Measurements from ENCODE around the gene SLC2A13.

DNA sequence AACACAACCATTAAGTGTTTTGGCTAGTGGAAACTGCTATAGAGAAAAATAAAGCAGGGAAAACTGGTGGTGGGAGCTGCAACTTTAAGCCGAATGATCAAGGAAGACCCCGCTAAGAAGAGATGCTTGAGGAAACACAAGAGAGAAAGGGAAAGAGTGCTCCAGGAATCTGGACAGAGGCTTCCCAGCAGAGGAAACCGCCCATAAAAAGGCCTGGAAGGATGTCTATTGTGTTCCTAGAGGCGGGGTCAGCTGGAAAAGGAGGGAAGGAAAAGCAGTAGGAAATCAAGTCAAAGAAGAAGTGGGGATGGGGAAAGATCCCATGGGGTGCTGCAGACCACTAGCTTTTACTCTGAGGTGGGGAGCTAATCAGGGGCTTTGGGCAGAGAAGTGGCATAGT is 12.4 kb downstream of the SLC2A13 start:
- TF ChIP-seq, protein P1, sequence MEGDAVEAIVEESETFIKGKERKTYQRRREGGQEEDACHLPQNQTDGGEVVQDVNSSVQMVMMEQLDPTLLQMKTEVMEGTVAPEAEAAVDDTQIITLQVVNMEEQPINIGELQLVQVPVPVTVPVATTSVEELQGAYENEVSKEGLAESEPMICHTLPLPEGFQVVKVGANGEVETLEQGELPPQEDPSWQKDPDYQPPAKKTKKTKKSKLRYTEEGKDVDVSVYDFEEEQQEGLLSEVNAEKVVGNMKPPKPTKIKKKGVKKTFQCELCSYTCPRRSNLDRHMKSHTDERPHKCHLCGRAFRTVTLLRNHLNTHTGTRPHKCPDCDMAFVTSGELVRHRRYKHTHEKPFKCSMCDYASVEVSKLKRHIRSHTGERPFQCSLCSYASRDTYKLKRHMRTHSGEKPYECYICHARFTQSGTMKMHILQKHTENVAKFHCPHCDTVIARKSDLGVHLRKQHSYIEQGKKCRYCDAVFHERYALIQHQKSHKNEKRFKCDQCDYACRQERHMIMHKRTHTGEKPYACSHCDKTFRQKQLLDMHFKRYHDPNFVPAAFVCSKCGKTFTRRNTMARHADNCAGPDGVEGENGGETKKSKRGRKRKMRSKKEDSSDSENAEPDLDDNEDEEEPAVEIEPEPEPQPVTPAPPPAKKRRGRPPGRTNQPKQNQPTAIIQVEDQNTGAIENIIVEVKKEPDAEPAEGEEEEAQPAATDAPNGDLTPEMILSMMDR (conservative IDR thresholded peaks at IDR 0.05), result no peak
- no peak for TF ChIP-seq EZH2 (IDR thresholded peaks at IDR 0.05; ENCODE audit: low read depth)
